Suprapubic skin (tissue), 4 donors: ENCODE data around the gene UBASH3A.

ENCODE experiments used
- EP300 ChIP-seq: sonication (generic); formaldehyde crosslinking; IDR thresholded peaks from one replicate; pipeline ENCODE4 v1.6.1; 2017; ENCODE audit warnings: antibody characterized with exemption
- POLR2A ChIP-seq, 2 donors: fragments of 450-650 bp; IDR thresholded peaks; one replicate each; pipeline ENCODE4 v1.6.1; 2017; ENCODE audit warnings: antibody characterized with exemption in 2 of 2, mild to moderate bottlenecking in 2 of 2, moderate library complexity in 2 of 2
- POLR2AphosphoS5 ChIP-seq, 3 donors: sonication (generic); formaldehyde crosslinking; IDR thresholded peaks; one replicate each; pipeline ENCODE4 v1.6.1; 2017; ENCODE audit warnings: antibody characterized with exemption in 3 of 3
- TF ChIP-seq, protein P1 (sequence below), 2 donors: fragments of 200-600 bp in 1 of 2; fragments of 450-650 bp in 1 of 2; sonication (generic) in 1 of 2; IDR thresholded peaks; one replicate each; pipeline ENCODE4 v1.5.1; 2016 to 2019; ENCODE audit warnings: antibody characterized with exemption in 2 of 2, mild to moderate bottlenecking in 1 of 2, moderate library complexity in 1 of 2

DNA sequence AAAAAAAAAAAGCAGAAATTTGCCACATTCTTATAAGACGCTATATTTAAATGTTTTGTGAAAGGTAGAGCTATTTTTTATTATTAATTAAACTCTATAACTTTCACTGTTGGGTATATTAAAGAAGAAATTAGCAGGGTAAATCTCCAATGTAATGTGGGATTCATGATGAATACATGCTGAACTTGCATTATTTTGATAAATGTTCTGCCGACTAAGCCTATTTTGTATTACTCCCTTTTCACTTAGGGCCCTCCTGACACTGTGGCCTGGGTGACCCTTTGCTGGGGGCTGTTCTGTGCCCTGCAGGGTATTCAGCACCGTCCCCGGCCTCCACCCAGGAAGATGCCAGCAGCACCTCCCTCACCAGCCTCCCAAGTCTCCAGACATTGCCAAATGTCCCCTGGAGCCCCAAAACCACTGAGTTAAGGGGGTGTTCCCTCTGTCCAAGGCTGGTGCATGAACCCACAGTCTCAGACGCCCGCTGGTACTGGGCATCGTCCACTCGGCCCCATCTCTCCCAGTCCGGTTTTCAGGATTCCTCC is 69.9 kb downstream of the UBASH3A start:
- TF ChIP-seq, protein P1, sequence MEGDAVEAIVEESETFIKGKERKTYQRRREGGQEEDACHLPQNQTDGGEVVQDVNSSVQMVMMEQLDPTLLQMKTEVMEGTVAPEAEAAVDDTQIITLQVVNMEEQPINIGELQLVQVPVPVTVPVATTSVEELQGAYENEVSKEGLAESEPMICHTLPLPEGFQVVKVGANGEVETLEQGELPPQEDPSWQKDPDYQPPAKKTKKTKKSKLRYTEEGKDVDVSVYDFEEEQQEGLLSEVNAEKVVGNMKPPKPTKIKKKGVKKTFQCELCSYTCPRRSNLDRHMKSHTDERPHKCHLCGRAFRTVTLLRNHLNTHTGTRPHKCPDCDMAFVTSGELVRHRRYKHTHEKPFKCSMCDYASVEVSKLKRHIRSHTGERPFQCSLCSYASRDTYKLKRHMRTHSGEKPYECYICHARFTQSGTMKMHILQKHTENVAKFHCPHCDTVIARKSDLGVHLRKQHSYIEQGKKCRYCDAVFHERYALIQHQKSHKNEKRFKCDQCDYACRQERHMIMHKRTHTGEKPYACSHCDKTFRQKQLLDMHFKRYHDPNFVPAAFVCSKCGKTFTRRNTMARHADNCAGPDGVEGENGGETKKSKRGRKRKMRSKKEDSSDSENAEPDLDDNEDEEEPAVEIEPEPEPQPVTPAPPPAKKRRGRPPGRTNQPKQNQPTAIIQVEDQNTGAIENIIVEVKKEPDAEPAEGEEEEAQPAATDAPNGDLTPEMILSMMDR (IDR thresholded peaks at IDR 0.05), result no peak
- TF ChIP-seq POLR2A (IDR thresholded peaks at IDR 0.05) (no peak), EP300 (no peak), POLR2AphosphoS5 (IDR thresholded peaks at IDR 0.05) (no peak)
